H1 (cell line): ENCODE results near the gene RAB43. TPM values are rescaled to one million over a fixed set of nuclear protein-coding genes. Genes with fewer than 3 reads are reported as not detected.
"Not testable (repeated sequence)": the region's sequence is repeated elsewhere in the genome, so short reads cannot be mapped to it uniquely, and the experiment has no call there.

Experiments used
- CTCF ChIA-PET: fragments of 300-600 bp; sonication (Branson Sonifier 250); formaldehyde crosslinking; loops from one replicate; lab custom pipeline; 2021; ENCODE audit not compliant: partially characterized antibody; lab: Charles Lee
- POLR2A ChIA-PET: fragments of 300-600 bp; sonication (Branson Sonifier 250); formaldehyde crosslinking; loops from one replicate; lab custom pipeline; 2021; ENCODE audit warnings: inconsistent platforms; ENCODE audit not compliant: partially characterized antibody; lab: Charles Lee
- DNase-seq, 2 experiments: peaks; one replicate each; pipeline versions ENCODE4 v3.0.0 to v3.0.0-alpha.2; 2010 to 2022; ENCODE audit warnings: low spot score in 2 of 2, low read depth in 1 of 2, mixed read lengths in 1 of 2
- FAIRE-seq: peaks from 2 replicates; lab custom pipeline; 2011; peaks lifted over from hg19 to GRCh38; lab: Jason Lieb, UNC
- H2AFZ ChIP-seq: 2 replicates; pipeline ENCODE4 v1.8.1; 2012; ENCODE audit warnings: low read length, inconsistent platforms
- H2AK5ac ChIP-seq: 2 replicates; pipeline ENCODE4 v1.6.1; 2013; ENCODE audit warnings: low read depth, low read length
- H2BK120ac ChIP-seq: replicated peaks from 2 replicates; pipeline ENCODE3; 2013; ENCODE audit warnings: low read depth, low read length, inconsistent platforms
- H2BK12ac ChIP-seq: 2 replicates; pipeline ENCODE4 v1.6.1; 2013; ENCODE audit warnings: low read depth, low read length
- H2BK15ac ChIP-seq: 2 replicates; pipeline ENCODE4 v1.6.1; 2013; ENCODE audit warnings: low read length
- H2BK20ac ChIP-seq: 2 replicates; pipeline ENCODE4 v1.6.1; 2013; ENCODE audit warnings: low read length
- H2BK5ac ChIP-seq: 2 replicates; pipeline ENCODE4 v1.6.1; 2013; ENCODE audit warnings: low read depth, low read length
- H3K14ac ChIP-seq: 2 replicates; pipeline ENCODE4 v1.6.1; 2013; ENCODE audit warnings: inconsistent platforms; ENCODE audit not compliant: insufficient read length
- H3K18ac ChIP-seq: 2 replicates; pipeline ENCODE4 v1.6.1; 2013; ENCODE audit warnings: low read length; ENCODE audit errors: extremely low read depth
- H3K23ac ChIP-seq: 2 replicates; pipeline ENCODE4 v1.6.1; 2013; ENCODE audit warnings: inconsistent platforms; ENCODE audit not compliant: insufficient read length
- H3K23me2 ChIP-seq: 2 replicates; pipeline ENCODE4 v1.6.1; 2013; ENCODE audit warnings: low read depth, low read length
- H3K27ac ChIP-seq: 2 replicates; pipeline ENCODE4 v1.6.1; 2011; ENCODE audit warnings: low read depth, low read length, inconsistent platforms
- H3K27me3 ChIP-seq, 4 experiments: replicated peaks in 1 of 4; 1 replicate in 1 of 4; 2 replicates in 3 of 4; pipeline versions ENCODE4 v1.6.1 to v1.8.1; 2011 to 2013; ENCODE audit warnings: low read length in 3 of 4, mild to moderate bottlenecking in 3 of 4, inconsistent platforms in 2 of 4, mixed read lengths in 2 of 4, moderate library complexity in 1 of 4; ENCODE audit not compliant: control insufficient read depth in 3 of 4, insufficient read depth in 3 of 4; ENCODE audit errors: extremely low read depth in 1 of 4
- H3K36me3 ChIP-seq, 4 experiments: 2 replicates each; pipeline versions ENCODE4 v1.6.1 to v1.8.1; 2011 to 2013; ENCODE audit warnings: mild to moderate bottlenecking in 4 of 4, low read length in 3 of 4, moderate library complexity in 2 of 4, control low read depth in 1 of 4, inconsistent platforms in 1 of 4; ENCODE audit not compliant: insufficient read depth in 4 of 4, control insufficient read depth in 2 of 4
- H3K4ac ChIP-seq: replicated peaks from 2 replicates; pipeline ENCODE3; 2013; ENCODE audit warnings: low read length, low read depth, mixed read lengths, inconsistent platforms; ENCODE audit not compliant: insufficient read length
- H3K4me1 ChIP-seq, 4 experiments: replicated peaks in 1 of 4; 1 replicate in 1 of 4; 2 replicates in 3 of 4; pipeline versions ENCODE4 v1.6.1 to v1.8.1; 2011 to 2013; ENCODE audit warnings: low read length in 3 of 4, inconsistent platforms in 2 of 4, mixed read lengths in 1 of 4; ENCODE audit not compliant: insufficient read depth in 4 of 4, control insufficient read depth in 3 of 4
- H3K4me2 ChIP-seq, 2 experiments: 2 replicates each; pipeline versions ENCODE4 v1.6.1 to v1.8.1; 2011 to 2013; ENCODE audit warnings: low read depth in 2 of 2, low read length in 2 of 2, control low read depth in 1 of 2, inconsistent platforms in 1 of 2, mild to moderate bottlenecking in 1 of 2; ENCODE audit not compliant: insufficient read depth in 1 of 2
- H3K4me3 ChIP-seq, 4 experiments: fragments of 200-600, 300-600 bp in 1 of 4; sonication (generic), shearing (Covaris generic), sonication (Bioruptor Twin) in 1 of 4; 2 replicates each; pipeline versions ENCODE4 v1.5.1 to v1.8.1; 2011 to 2016; ENCODE audit warnings: low read length in 4 of 4, low read depth in 3 of 4, control low read depth in 2 of 4, inconsistent platforms in 2 of 4, mild to moderate bottlenecking in 2 of 4, mixed read lengths in 1 of 4, moderate library complexity in 1 of 4; ENCODE audit not compliant: insufficient read depth in 2 of 4; ENCODE audit errors: extremely low read depth in 1 of 4
- H3K56ac ChIP-seq: replicated peaks from 2 replicates; pipeline ENCODE3; 2013; ENCODE audit warnings: low read depth, mild to moderate bottlenecking, mixed read lengths, low read length, inconsistent platforms; ENCODE audit not compliant: insufficient read length
- H3K79me1 ChIP-seq: 2 replicates; pipeline ENCODE4 v1.6.1; 2013; ENCODE audit warnings: low read depth, low read length, control low read depth
- H3K79me2 ChIP-seq, 2 experiments: 2 replicates each; pipeline versions ENCODE4 v1.6.1 to v1.8.1; 2012 to 2013; ENCODE audit warnings: low read length in 2 of 2, mild to moderate bottlenecking in 2 of 2, inconsistent platforms in 1 of 2; ENCODE audit not compliant: insufficient read depth in 2 of 2, control insufficient read depth in 1 of 2
- H3K9ac ChIP-seq, 4 experiments: replicated peaks in 1 of 4; 1 replicate in 1 of 4; 2 replicates in 3 of 4; pipeline versions ENCODE4 v1.6.1 to v1.8.1; 2011 to 2013; ENCODE audit warnings: low read depth in 3 of 4, low read length in 3 of 4, control low read depth in 2 of 4, mild to moderate bottlenecking in 2 of 4, moderate library complexity in 2 of 4, inconsistent platforms in 1 of 4; ENCODE audit errors: extremely low read depth in 1 of 4
- H3K9me3 ChIP-seq, 2 experiments: 2 replicates each; pipeline versions ENCODE4 v1.6.1 to v1.8.1; 2012 to 2013; ENCODE audit warnings: mild to moderate bottlenecking in 2 of 2, moderate library complexity in 2 of 2, control low read depth in 1 of 2, inconsistent platforms in 1 of 2, low read depth in 1 of 2, low read length in 1 of 2, mixed read lengths in 1 of 2; ENCODE audit not compliant: insufficient read depth in 2 of 2
- H4K20me1 ChIP-seq, 2 experiments: replicated peaks in 1 of 2; 2 replicates each; pipeline versions ENCODE3 to v1.8.1; 2011 to 2013; ENCODE audit warnings: inconsistent platforms in 2 of 2, low read length in 2 of 2, mild to moderate bottlenecking in 1 of 2; ENCODE audit not compliant: insufficient read depth in 2 of 2, control insufficient read depth in 1 of 2
- H4K5ac ChIP-seq: 2 replicates; pipeline ENCODE4 v1.6.1; 2013; ENCODE audit warnings: low read length, low read depth, mixed read lengths, inconsistent platforms; ENCODE audit not compliant: insufficient read length
- H4K8ac ChIP-seq: 2 replicates; pipeline ENCODE4 v1.8.0; 2013; ENCODE audit warnings: mild to moderate bottlenecking, moderate library complexity, low read length, inconsistent platforms; ENCODE audit not compliant: insufficient read depth; ENCODE audit errors: extremely low read depth
- H4K91ac ChIP-seq: replicated peaks from 2 replicates; pipeline ENCODE3; 2013; ENCODE audit warnings: low read length, mixed read lengths, inconsistent platforms; ENCODE audit not compliant: insufficient read length
- RAD21 ChIP-seq, 2 experiments: IDR thresholded peaks in 1 of 2; conservative IDR thresholded peaks in 1 of 2; 2 replicates each; pipeline ENCODE4 v1.6.1; 2011; ENCODE audit warnings: low read depth in 2 of 2, low read length in 2 of 2, improper control_type of control experiment in 1 of 2, inconsistent platforms in 1 of 2, mild to moderate bottlenecking in 1 of 2, moderate library complexity in 1 of 2
- WGBS, 2 experiments: shearing (Covaris generic) in 1 of 2; methylation state at CpG; one replicate each; pipeline versions ENCODE4 v1.1.6 to v1.1.7; 2013 to 2015; ENCODE audit warnings: low lambda C conversion rate in 2 of 2, mixed read lengths in 2 of 2, inconsistent platforms in 1 of 2, low coverage in 1 of 2, missing lambda C conversion rate in 1 of 2; ENCODE audit not compliant: insufficient replicate concordance in 2 of 2, insufficient coverage in 1 of 2, insufficient read length in 1 of 2; ENCODE audit errors: extremely low coverage in 1 of 2, missing lambda C conversion rate in 1 of 2; 5-methylcytosine and 5-hydroxymethylcytosine counted together
- polyA plus RNA-seq, 7 experiments: library from polyadenylated mRNA; depleted of rRNA in 3 of 7; stranded (reverse) in 5 of 7; unstranded in 2 of 7; fragments of >200 nt in 5 of 7; fragments of 200-250 nt in 2 of 7; gene quantifications; 1 replicate in 5 of 7; 2 replicates in 1 of 7; 4 replicates in 1 of 7; pipeline versions ENCODE4 v1.2.1 to v1.2.3, GENCODE V29; 2011 to 2013; ENCODE audit warnings: missing spikeins in 2 of 7, mixed read lengths in 2 of 7
- total RNA-seq: library from RNA; stranded (reverse); fragmentation: NEBNext Ultra II Directional; extraction: Animal tissue kit (Norgen Biotek cat#: 25700); gene quantifications from 2 replicates; pipeline ENCODE4 v1.2.1, GENCODE V29; 2021

Gene RAB43
- total and polyA plus RNA-seq, 2 of the 8 experiments (the other 6 are each of a cell fraction or from before 2014, with no cell fraction given), result 13.1 to 19.4 TPM

GRCh38 chr3:129087904-129088303, 33.7 kb downstream of the RAB43 start:
- H3K79me2 ChIP-seq, H2AFZ ChIP-seq, H3K27ac ChIP-seq, H3K23me2 ChIP-seq, H3K9ac ChIP-seq, H4K20me1 ChIP-seq, H3K18ac ChIP-seq, H3K36me3 ChIP-seq, H2BK15ac ChIP-seq, H3K4me3 ChIP-seq, H3K14ac ChIP-seq, H3K9me3 ChIP-seq, H3K27me3 ChIP-seq, H4K5ac ChIP-seq, H2BK20ac ChIP-seq, H2BK5ac ChIP-seq, H3K56ac ChIP-seq, H2BK120ac ChIP-seq, H3K4me1 ChIP-seq, H2AK5ac ChIP-seq, H3K4ac ChIP-seq, H3K79me1 ChIP-seq, H3K23ac ChIP-seq, H4K91ac ChIP-seq, H4K8ac ChIP-seq, H2BK12ac ChIP-seq, H3K4me2 ChIP-seq: not testable (repeated sequence)
- ChIA-PET POLR2A (interaction anchor here (1.0 to 1.1 kb wide), 3 partner anchors 8 to 139 kb away, joined by 3 to 4 read pairs (median 3); no protein-coding TSS in a partner anchor), CTCF (interaction anchor here (3.2 to 4.0 kb wide), 2 partner anchors 35 to 117 kb away, joined by 18 to 38 read pairs; no protein-coding TSS in a partner anchor)
- WGBS, 2 experiments, result 8% methylated on average over 2 of the region's 9 CpGs; no CpG with 5 or more reads in 1 of the 2 experiments
- FAIRE-seq, result peak; percentile 99
- peak in 1 of 2 experiments; percentile 63 for DNase-seq
- TF ChIP-seq RAD21 (IDR thresholded peaks at IDR 0.05 in 1 of 2, conservative IDR thresholded peaks at IDR 0.05 in 1 of 2; ENCODE audit: low read depth in 2 of 2, low read length in 2 of 2), result 0 out of 4 replicates have a peak, but pooled peaks of 1 of the 2 experiments have one; percentile 5
